CD4-positive, alpha-beta T cell treated with Interferon alpha-2 for 1 hour (primary cell): ENCODE results near the gene MXRA8.

Experiments
- DNase-seq, 2 donors: peaks; one replicate each; pipeline ENCODE4 v3.0.0-alpha.2; 2020 to 2022

Gene MXRA8

GRCh38 chr1:1365875-1366698 is 7.7 kb upstream of the MXRA8 start:
- DNase-seq, result no peak

- DNase-seq, result no peak
Measured at GRCh38 chr1:1364266-1364665, 5.9 kb upstream of the MXRA8 start.

DNA sequence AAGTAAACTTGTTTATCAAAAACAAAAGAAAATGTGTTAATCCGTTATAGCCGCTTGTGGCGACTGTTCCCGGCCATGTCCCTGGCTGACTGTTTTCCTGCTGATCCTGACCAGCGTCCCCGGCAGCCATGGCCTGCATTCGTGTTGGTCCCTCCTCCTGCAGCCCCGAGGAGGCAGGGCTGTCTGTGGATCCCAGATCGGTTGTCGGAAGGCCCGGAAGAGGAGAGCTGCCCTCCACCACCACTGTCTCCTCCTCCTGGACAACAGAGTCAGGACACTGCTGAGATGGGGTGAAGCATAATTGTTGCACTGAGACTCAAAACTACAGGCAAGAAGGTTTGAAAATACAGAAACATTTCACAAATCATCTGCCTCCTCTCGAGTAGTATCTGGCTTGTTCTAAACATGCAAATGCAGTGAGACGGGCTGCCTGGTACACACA is 3.6 kb upstream of the MXRA8 start:
- no peak for DNase-seq

DNA sequence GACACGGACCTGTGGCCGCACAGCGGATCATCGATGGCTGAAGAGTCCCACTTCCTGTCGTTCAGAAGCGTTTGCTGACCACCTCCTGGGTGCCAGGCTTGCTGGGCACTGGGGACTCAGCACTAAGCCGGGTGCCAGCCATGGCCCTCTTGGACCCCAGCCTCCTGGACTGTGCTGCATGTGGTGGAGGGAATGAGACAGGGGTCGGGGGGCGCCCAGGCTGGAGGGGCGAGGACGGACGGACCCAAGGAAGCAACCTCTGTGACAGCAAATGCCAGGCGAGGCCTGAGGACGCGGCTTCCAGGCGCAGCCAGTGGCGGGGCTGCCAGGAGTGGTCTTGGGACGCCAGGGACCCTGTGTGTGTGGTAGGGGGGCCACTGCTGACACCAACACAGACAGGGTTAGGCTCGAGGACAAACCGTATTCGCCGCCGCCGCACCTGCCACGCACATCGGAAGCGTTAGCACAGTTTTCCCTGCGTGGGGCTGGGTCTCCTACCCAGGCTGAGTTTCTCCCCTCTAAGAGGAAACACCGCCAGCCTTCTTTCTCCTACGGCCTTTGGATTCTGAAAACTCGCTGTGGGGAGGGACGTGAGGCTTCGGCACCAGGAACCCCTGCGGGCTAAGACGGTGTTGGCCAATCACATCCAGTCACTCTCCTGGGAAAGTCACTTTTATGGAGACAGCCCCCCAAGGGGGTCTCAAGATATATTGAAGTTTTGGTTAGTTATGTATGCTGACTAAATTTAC is 3.1 kb upstream of the MXRA8 start:
- no peak for DNase-seq

GRCh38 chr1:1360506-1361169 is 2.3 kb upstream of the MXRA8 start:
- DNase-seq, result no peak

DNA sequence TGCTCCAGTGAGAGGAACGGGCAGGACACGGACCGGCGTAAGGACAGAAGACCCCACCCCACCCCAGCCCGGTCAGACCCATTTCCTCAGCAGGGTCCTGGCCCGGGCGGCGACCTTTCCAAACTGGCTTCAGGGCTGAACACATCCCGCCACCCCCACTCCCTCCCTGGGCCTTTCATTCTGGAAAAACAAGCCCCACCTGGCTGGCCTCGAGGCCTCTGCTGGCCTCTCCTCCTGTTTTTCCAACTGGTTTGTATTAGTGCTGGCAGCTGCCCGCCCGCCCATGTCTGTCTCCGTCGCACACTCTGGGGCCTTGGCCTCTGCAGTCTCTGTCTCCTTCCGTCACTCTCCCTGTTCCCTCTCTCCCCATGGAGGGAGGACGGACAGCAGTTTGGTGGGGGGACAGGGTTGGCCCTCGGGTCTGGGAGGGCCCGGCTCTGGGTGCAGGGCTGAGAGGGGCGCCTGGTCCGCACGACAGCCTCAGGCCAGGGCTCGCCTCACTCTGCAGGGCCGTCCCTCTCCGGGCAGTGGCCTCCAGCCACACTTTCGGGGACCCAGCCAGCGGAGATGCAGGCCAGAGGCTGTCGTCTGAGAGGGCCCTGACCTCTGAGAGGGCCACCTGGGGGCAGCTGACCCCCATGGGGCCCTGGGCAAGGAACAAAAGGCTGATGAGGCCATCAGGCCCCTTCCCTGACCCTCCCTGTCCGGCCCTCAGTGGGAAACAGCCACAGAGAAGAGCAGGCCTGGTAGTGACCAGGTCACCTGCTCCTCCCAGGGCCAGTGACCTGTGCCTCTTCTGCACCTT is 1.5 kb upstream of the MXRA8 start:
- DNase-seq, result no peak

DNA sequence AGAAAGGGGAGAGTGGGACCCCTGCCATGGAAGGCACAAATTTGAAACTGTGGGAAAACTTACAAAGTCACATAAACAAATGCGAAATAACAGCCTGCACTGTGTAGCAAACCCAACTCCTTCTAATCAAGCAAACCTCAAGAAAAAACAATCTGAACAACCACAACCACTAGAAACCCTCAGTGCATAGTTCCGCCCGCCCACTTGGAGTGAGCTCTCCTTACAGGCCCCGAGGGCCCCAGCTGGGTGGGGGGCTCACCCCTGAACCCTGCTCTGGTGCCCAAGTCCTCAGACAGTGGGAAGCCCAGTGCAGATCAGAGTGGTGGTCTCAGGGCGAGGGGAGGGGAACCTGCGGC is 931 bp upstream of the MXRA8 start:
- DNase-seq, result no peak

DNA sequence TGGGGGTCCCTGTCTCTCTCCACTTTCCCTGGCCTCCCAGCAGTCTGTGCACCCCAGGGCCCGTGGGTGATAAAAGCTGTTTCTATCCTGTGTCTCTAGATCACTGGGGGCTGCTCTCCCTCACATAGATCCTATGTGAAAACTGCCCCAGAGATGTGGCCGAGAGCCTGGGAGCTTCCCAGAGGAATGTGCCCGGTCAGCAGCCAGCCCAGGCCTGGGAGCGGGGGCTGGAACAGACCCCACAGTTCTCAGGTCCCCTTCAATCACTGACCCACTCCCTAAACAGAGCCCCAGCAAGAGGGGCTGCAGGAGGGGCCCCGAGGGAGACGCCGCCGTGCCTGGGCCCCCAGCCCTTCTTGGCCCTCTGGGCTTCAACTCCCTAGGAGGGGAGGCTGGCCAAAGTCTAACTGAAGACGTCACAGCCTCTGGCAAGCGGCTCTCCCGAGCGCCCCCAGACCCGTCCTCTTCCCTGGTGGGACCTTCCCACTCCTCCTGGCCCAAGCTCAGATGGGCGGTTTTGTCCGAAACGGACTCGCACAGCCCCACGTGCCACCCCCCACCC is 403 bp downstream of the MXRA8 start:
- DNase-seq, result no peak

GRCh38 chr1:1356796-1357401 is 1.5 kb downstream of the MXRA8 start:
- DNase-seq, result no peak

DNA sequence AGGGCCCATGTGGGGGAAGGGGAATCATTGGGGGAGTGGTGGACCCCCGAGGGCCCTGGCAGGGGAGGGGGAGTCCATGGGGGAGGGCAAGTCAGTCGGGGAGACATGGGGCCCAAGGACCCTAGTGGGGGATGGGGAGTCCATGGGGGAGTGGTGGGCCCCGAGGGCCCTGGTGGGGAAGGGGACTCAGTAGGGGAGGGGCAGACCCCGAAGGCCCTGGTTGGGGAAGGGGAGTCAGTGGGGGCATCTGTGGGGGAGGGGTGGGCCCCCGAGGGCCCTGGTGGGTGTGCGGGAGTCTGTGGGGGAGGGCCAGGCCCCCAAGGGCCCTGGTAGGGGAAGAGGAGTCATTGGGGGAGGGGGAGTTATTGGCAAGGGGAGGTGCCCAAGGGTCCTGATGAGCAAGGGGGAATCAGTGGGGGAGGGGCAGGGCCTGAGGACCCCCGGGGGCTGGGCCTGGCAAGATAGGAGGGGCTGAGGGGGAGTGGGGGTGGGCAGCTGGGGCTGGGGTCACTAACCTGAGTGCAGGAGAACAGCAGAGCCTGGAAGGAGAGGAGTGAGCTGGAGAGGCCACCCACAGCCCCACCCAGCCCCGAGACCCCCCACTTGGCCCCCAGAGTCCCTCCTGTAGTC is 2.1 kb downstream of the MXRA8 start:
- DNase-seq, result no peak

GRCh38 chr1:1355416-1355815 is 2.9 kb downstream of the MXRA8 start:
- DNase-seq, result no peak

DNA sequence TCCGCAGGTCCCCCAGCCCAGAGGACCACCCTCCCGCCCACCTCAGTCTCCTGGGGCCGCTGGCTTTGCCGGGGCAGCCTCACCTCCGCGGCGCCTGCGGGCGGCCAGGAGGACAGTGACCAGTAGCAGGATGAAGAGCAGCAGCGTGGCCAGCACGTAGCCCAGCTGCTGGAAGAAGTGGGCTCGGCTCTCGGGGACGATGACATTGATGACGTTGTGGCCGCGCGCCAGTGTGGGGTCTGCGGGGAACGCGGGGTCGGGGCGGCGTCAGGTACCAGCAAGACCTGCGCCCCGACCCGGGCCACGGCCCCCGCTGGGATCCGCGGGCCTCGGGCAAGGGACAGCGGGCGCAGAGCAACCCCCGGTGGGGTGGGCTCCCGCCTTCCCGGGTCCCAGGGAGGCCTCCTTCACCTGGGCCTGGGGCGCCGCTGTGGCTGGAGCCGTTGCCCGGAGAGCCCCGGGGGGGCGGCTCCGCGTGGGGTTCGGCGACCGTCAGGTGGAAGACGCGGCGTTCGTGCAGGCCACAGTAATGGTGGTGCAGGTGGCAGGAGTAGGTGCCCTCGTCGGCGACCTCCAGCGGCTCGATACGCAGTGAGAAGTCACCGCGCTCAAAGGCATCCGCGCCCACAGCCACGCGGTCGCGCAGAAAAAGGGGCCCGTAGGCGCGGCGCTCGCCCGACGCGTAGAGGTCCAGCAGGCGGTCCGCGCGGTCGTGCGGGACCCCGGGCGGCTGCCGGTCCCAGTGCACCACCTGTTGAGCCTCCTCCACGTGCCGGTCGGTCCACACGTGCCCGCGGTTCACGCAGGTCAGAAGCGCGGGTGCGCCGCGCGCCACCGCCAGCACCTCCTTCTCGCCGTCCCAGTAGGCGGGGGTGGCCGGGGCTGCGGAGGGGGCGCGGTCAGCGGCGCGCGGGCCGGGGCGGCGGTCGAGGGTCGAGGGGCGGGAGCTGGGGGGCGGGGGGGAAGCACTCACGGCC is 3.8 kb downstream of the MXRA8 start:
- peak in 1 of 2 donors; percentile 33 for DNase-seq

DNA sequence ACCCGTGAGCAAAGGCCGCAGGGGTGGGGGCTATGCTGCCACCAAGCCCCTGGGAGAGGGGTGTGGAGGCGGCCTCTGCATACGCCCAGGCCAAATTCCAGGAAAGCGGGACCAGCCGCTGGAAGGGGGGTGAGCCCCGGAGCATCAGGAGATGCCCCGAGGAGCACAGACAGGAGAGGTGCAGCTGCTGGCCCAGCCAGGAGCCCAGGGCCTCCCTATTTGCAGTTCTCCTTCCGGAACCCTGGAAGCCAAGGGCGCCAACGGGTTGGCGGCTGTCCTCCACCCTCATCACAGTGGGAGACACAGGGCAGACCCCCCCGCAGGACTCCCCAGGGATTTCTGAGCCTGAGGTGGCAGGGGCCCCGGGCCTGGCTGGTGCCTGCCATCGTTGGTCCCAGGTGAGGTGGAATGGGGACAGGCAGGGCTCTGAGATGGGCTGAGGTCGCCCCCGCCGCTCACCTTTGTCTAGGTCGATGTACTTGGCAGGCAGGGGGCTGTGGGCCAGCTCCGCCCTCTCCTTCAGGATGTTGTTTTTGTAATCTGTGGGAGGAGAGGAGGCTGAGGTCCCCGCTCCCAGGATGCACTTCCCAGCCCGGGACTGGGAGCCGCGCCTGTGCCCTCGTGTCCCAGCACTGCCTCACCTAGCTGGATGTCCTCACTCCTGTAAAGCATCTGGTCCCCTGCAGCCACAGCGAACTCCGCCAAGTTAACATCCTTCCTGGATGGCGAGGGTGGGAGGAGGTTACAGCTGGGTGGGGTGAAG is 4.8 kb downstream of the MXRA8 start:
- no peak for DNase-seq

DNA sequence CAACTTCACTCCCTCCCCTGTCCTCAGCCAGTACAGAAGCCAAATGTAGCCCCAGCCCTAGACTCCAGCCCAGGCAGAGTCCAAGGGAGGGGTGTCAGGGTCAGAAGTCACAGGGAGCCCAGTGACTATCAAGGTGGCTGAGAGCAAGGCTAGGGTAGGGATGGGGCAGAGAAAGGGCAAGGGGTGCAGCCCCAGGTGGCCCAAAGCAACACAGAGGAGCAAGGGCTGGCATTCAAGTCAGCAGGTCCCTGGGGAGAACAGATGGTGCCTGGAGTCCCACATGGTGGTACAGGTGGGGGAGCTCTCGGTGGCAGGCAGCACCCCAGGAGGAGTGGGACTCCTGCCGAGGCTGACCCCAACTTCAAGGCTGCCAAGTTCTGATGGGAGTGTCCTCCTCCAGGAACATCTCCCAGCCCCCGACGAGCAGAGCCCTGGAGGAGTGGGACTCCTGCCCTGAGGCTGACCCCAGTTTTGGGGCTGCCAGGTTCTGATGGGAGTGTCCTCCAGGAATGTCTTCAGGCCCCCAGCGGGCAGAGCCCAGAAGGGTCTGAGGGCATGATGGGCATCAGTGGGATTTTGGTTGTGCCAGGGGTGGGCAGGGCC is 5.5 kb downstream of the MXRA8 start:
- no peak for DNase-seq

DNA sequence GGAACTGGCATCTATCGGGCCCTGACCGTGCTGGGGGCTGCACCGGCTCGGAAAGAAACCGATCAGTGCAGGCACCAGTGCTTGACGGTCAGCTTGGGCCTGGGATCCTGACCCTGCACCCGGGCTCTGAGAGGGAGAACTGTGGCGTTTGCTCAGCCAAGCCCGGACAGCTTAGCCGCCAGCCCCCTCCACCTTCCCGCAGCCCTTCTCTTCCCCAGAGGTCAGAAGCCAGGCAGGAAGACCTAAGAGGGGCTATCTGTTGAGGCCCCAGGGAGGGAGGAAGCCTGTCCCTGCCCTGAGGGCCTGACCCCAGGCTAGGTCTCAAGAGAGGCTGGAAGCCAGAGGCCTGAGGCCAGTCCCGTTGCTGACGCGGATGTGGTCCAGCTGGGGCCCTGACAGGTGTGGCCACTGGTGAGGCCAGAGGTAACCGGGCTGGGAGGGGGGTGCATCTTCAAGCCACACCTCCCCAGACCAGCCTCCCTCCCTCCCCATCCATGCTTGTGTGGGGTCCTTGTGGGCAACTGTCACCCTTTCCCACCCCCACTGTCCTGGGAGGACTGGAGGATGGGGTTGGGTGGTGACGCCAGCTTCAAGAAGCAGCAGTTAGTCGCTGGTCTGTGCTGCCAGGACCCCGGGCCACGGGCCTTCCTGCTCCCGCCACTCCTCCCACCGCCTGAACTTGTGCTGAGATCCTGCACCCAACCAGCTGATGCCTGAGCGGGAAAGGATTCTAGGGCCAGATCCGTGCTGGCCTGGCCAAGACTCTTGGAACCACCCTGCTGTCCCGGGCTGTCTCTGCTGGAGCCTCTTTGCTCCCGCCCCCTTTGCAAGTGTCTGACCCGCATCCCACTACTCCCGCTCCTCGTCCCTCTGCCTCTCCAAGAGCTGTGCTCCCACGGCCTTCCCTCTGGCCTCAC is 6.6 kb downstream of the MXRA8 start:
- no peak for DNase-seq

- DNase-seq, result peak; percentile 75 to 76
Measured at GRCh38 chr1:1349256-1350012, 8.9 kb downstream of the MXRA8 start, which contains the start of gene DVL1. Gene DVL1, minus strand, starts transcription at chr1:1349418. Its CDS starts 353 bp downstream, at chr1:1349065.
